Caco-2 (cell line): ENCODE measurements around the gene CAB39L. TPM values are rescaled to one million over a fixed set of nuclear protein-coding genes. Genes with fewer than 3 reads are reported as not detected.

ENCODE experiments used
- BruUV-seq: library from RNA; stranded (reverse); fragments of 400-500 nt; replicated peaks from 2 replicates; lab custom pipeline; 2021; lab: Mats Ljungman, UMichigan
- CTCF ChIA-PET: fragments of 300-600 bp; sonication (Branson Sonifier 250); formaldehyde crosslinking; loops from one replicate; lab custom pipeline; 2022; ENCODE audit warnings: antibody characterized with exemption; lab: Charles Lee
- POLR2A ChIA-PET: fragments of 300-600 bp; sonication (Branson Sonifier 250); formaldehyde crosslinking; loops from one replicate; lab custom pipeline; 2022; ENCODE audit warnings: antibody characterized with exemption; lab: Charles Lee
- DNase-seq, 2 experiments: peaks; one replicate each; pipeline versions ENCODE4 v3.0.0 to v3.0.0-alpha.2; 2020 to 2022
- H3K27me3 ChIP-seq: replicated peaks from 2 replicates; pipeline ENCODE4 v1.6.0; 2011; ENCODE audit warnings: low read length; ENCODE audit not compliant: control insufficient read depth, insufficient read depth
- H3K36me3 ChIP-seq: 2 replicates; pipeline ENCODE4 v1.5.1; 2011; ENCODE audit warnings: low read length; ENCODE audit not compliant: control insufficient read depth, insufficient read depth
- H3K4me1 ChIP-seq: fragments of 250-450 bp; sonication (Bioruptor Pico); 2 replicates; pipeline ENCODE4 v1.5.1; 2020; ENCODE audit warnings: mild to moderate bottlenecking
- H3K4me3 ChIP-seq: 2 replicates; pipeline ENCODE4 v1.5.1; 2011; ENCODE audit warnings: low read depth, mild to moderate bottlenecking, control low read depth, low read length
- H3K9me3 ChIP-seq: fragments of 250-450 bp; sonication (Bioruptor Pico); 2 replicates; pipeline ENCODE4 v1.5.1; 2020; ENCODE audit warnings: mild to moderate bottlenecking, moderate library complexity
- H3K27ac Mint-ChIP-seq: one replicate; pipeline ENCODE4 v1.8.0; 2022; ENCODE audit warnings: mixed read lengths; ENCODE audit not compliant: unreplicated experiment
- H3K27me3 Mint-ChIP-seq: one replicate; pipeline ENCODE4 v1.8.0; 2022; ENCODE audit warnings: mixed read lengths; ENCODE audit not compliant: insufficient read depth, unreplicated experiment
- H3K36me3 Mint-ChIP-seq: one replicate; pipeline ENCODE4 v1.8.0; 2022; ENCODE audit warnings: mild to moderate bottlenecking, mixed read lengths; ENCODE audit not compliant: insufficient read depth, unreplicated experiment
- H3K4me1 Mint-ChIP-seq: one replicate; pipeline ENCODE4 v1.8.0; 2022; ENCODE audit warnings: low read depth, mixed read lengths; ENCODE audit not compliant: unreplicated experiment
- H3K4me3 Mint-ChIP-seq: one replicate; pipeline ENCODE4 v1.8.0; 2022; ENCODE audit warnings: mild to moderate bottlenecking, moderate library complexity, mixed read lengths; ENCODE audit not compliant: unreplicated experiment
- H3K9me3 Mint-ChIP-seq: one replicate; pipeline ENCODE4 v1.8.0; 2022; ENCODE audit warnings: mixed read lengths; ENCODE audit not compliant: unreplicated experiment
- intact Hi-C: fragments of 100-400 bp; cut with micrococcal nuclease; formaldehyde crosslinking; loops from one replicate; pipeline ENCODE4 v1.10.0; 2022; ENCODE audit not compliant: unreplicated experiment
- total RNA-seq: library from RNA; stranded (reverse); gene quantifications from 2 replicates; pipeline ENCODE4 v1.2.3, GENCODE V29; 2022
- TF ChIP-seq, protein P1 (sequence below), 2 experiments: fragments of 200-600 bp in 1 of 2; IDR thresholded peaks; 1 replicate in 1 of 2; 2 replicates in 1 of 2; pipeline versions ENCODE4 v1.5.1 to v1.8.0; 2011 to 2022; ENCODE audit warnings: antibody characterized with exemption in 1 of 2, control low read depth in 1 of 2, inconsistent platforms in 1 of 2, low read depth in 1 of 2, low read length in 1 of 2, mild to moderate bottlenecking in 1 of 2, moderate library complexity in 1 of 2; ENCODE audit not compliant: insufficient read depth in 1 of 2, severe bottlenecking in 1 of 2, unreplicated experiment in 1 of 2

The CAB39L gene
- total RNA-seq, 1 experiment from 2014 or later = 40.6 TPM

DNA sequence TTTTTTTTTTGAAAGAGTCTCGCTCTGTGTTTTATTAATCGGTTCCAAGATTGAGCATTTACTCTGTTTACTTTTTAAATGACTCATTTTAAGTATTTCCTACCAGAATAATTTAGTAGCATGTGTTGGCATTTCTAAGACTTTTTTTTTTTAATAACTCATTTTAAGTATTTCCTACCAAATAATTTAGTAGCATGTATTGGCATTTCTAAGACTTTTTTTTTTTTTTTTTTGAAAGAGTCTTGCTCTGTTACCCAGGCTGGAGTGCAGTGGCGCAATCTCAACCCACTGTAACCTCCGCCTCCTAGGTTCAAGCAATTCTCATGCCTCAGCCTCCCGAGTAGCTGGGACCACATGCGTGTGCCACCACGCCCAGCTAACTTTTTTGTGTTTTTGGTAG, 13.4 kb upstream of the CAB39L start:
- intact Hi-C loops = no loop called here
- no peaks in the 10 kb centered on the region for H3K9me3 ChIP-seq
- H3K36me3 Mint-ChIP-seq = peaks cover 23% of the 10 kb centered on the region
- no peak for DNase-seq
- H3K27ac Mint-ChIP-seq = no peak overlapping the region
- BruUV-seq = no TSS peak
- H3K4me3 ChIP-seq = no peak overlapping the region
- H3K4me1 Mint-ChIP-seq = no peaks in the 10 kb centered on the region
- H3K4me3 Mint-ChIP-seq = no peak overlapping the region
- TF ChIP-seq, protein P1, sequence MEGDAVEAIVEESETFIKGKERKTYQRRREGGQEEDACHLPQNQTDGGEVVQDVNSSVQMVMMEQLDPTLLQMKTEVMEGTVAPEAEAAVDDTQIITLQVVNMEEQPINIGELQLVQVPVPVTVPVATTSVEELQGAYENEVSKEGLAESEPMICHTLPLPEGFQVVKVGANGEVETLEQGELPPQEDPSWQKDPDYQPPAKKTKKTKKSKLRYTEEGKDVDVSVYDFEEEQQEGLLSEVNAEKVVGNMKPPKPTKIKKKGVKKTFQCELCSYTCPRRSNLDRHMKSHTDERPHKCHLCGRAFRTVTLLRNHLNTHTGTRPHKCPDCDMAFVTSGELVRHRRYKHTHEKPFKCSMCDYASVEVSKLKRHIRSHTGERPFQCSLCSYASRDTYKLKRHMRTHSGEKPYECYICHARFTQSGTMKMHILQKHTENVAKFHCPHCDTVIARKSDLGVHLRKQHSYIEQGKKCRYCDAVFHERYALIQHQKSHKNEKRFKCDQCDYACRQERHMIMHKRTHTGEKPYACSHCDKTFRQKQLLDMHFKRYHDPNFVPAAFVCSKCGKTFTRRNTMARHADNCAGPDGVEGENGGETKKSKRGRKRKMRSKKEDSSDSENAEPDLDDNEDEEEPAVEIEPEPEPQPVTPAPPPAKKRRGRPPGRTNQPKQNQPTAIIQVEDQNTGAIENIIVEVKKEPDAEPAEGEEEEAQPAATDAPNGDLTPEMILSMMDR (IDR thresholded peaks at IDR 0.05; ENCODE audit: insufficient read depth in 1 of 2, low read depth in 1 of 2, low read length in 1 of 2, severe bottlenecking in 1 of 2, unreplicated experiment in 1 of 2) = no peak
- POLR2A ChIA-PET = no interaction called here
- no peaks in the 10 kb centered on the region for H3K27me3 ChIP-seq
- H3K4me1 ChIP-seq = no peaks in the 10 kb centered on the region
- H3K9me3 Mint-ChIP-seq = peaks cover under 1% of the 10 kb centered on the region
- no peaks in the 10 kb centered on the region; the same call in 1 of the 2 replicates for H3K36me3 ChIP-seq
- no peaks in the 10 kb centered on the region for H3K27me3 Mint-ChIP-seq
- CTCF ChIA-PET = no interaction called here

- no peak for DNase-seq
- no peaks in the 10 kb centered on the region for H3K9me3 ChIP-seq
- H3K4me1 ChIP-seq = no peaks in the 10 kb centered on the region
- Mint-ChIP-seq H3K36me3 (peaks cover 21% of the 10 kb centered on the region), H3K27me3 (no peaks in the 10 kb centered on the region), H3K4me3 (no peak overlapping the region), H3K27ac (no peak overlapping the region), H3K4me1 (no peaks in the 10 kb centered on the region), H3K9me3 (no peaks in the 10 kb centered on the region)
- BruUV-seq = no TSS peak
- ChIA-PET CTCF (no interaction called here), POLR2A (no interaction called here)
- no peak overlapping the region for H3K4me3 ChIP-seq
- no peaks in the 10 kb centered on the region; the same call in 1 of the 2 replicates for H3K36me3 ChIP-seq
- no peaks in the 10 kb centered on the region for H3K27me3 ChIP-seq
- TF ChIP-seq, protein P1 (IDR thresholded peaks at IDR 0.05; ENCODE audit: insufficient read depth in 1 of 2, low read depth in 1 of 2, low read length in 1 of 2, severe bottlenecking in 1 of 2, unreplicated experiment in 1 of 2) = no peak
- intact Hi-C loops = no loop called here
Observed at GRCh38 chr13:49456156-49456555, 12.3 kb upstream of the CAB39L start.

DNA sequence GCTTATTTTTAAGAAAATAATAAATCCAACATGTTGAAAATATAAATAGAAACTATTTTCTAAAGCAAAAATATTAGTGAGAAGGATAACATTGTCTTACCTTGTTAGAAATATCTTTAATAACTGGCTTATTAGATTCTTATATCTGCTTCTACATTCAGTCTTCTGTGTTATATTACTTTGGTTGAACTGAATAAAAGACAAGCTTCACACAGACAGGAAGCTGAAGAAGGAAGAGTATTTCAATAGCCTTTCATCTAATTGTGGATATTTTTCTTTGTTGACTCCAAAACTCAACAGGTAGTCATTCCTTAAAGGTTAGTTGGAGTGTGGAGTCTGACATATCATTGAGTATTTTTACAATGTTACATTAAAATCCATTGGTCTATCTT, 11.1 kb upstream of the CAB39L start:
- H3K4me1 ChIP-seq = no peaks in the 10 kb centered on the region; the same call in 1 of the 2 replicates
- H3K9me3 ChIP-seq = no peaks in the 10 kb centered on the region
- H3K36me3 Mint-ChIP-seq = peaks cover 21% of the 10 kb centered on the region
- intact Hi-C loops = no loop called here
- no peaks in the 10 kb centered on the region for H3K27me3 ChIP-seq
- H3K27ac Mint-ChIP-seq = no peak overlapping the region
- TF ChIP-seq, protein P1 (IDR thresholded peaks at IDR 0.05; ENCODE audit: insufficient read depth in 1 of 2, low read depth in 1 of 2, low read length in 1 of 2, severe bottlenecking in 1 of 2, unreplicated experiment in 1 of 2) = no peak
- no TSS peak for BruUV-seq
- no peak for DNase-seq
- H3K4me3 Mint-ChIP-seq = no peak overlapping the region
- no peaks in the 10 kb centered on the region; the same call in 1 of the 2 replicates for H3K36me3 ChIP-seq
- no peaks in the 10 kb centered on the region for H3K27me3 Mint-ChIP-seq
- H3K9me3 Mint-ChIP-seq = no peaks in the 10 kb centered on the region
- POLR2A ChIA-PET = no interaction called here
- CTCF ChIA-PET = no interaction called here
- no peaks in the 10 kb centered on the region for H3K4me1 Mint-ChIP-seq
- no peak overlapping the region for H3K4me3 ChIP-seq
